Adrenal gland (tissue), 12 donors: ENCODE measurements around the gene ANKRD18B. TPM values are rescaled to one million over a fixed set of nuclear protein-coding genes. Genes with fewer than 3 reads are reported as not detected.
"Not testable (repeated sequence)": the region's sequence is repeated elsewhere in the genome, so short reads cannot be mapped to it uniquely, and the experiment has no call there.

Experiments used
- DNase-seq, 7 donors: peaks; one replicate each; pipeline ENCODE4 v3.0.0-alpha.2; 2019 to 2020
- H3K27ac ChIP-seq, 5 donors: fragments of 200-600 bp; sonication (generic) in 4 of 5; 1 replicate in 3 of 5; 2 replicates in 2 of 5; pipeline versions ENCODE4 v1.5.1 to v1.8.0; 2016 to 2020; ENCODE audit warnings: mild to moderate bottlenecking in 1 of 5
- H3K27me3 ChIP-seq: fragments of 200-600 bp; 2 replicates; pipeline ENCODE4 v1.8.0; 2021
- H3K36me3 ChIP-seq, 2 donors: fragments of 200-600 bp; replicated peaks in 1 of 2; 1 replicate in 1 of 2; 2 replicates in 1 of 2; pipeline versions ENCODE4 v1.5.1 to v1.8.0; 2018 to 2022
- H3K4me1 ChIP-seq, 2 donors: fragments of 200-600 bp; replicated peaks in 1 of 2; 1 replicate in 1 of 2; 2 replicates in 1 of 2; pipeline versions ENCODE4 v1.5.1 to v1.8.0; 2018 to 2021
- H3K4me3 ChIP-seq, 4 donors: fragments of 200-600 bp; sonication (generic) in 3 of 4; one replicate each; pipeline ENCODE4 v1.5.1; 2016 to 2018
- H3K9me3 ChIP-seq, 3 donors: fragments of 200-600 bp; sonication (generic) in 1 of 3; replicated peaks in 1 of 3; 1 replicate in 2 of 3; 2 replicates in 1 of 3; pipeline versions ENCODE4 v1.5.1 to v1.8.0; 2016 to 2021
- POLR2A ChIP-seq, 2 donors: fragments of 450-650 bp; IDR thresholded peaks; one replicate each; pipeline ENCODE4 v1.6.1; 2017; ENCODE audit warnings: antibody characterized with exemption in 2 of 2, mild to moderate bottlenecking in 2 of 2, moderate library complexity in 1 of 2
- WGBS, 4 donors: extraction: QIAGEN DNeasy Blood & Tissue Kit in 2 of 4; methylation state at CpG; one replicate each; pipeline versions ENCODE4 v1.1.5 to v1.1.7; 2013 to 2017; 5-methylcytosine and 5-hydroxymethylcytosine counted together
- intact Hi-C, 2 donors: fragments of 100-400 bp; cut with DNase I; formaldehyde crosslinking; loops; one replicate each; pipeline versions ENCODE4 v1.14.1 to v1.15.0; 2022 to 2023
- polyA plus RNA-seq, 3 donors: library from polyadenylated mRNA; stranded (reverse); fragments of 200-250 nt in 2 of 3; fragments of 350-450 nt in 1 of 3; fragmentation: Illumina TruSeq in 1 of 3; extraction: RNeasy Lipid Tissue Mini Kit (QIAGEN cat#74804) in 1 of 3; gene quantifications; one replicate each; pipeline ENCODE4 v1.2.3, GENCODE V29; 2013 to 2014
- total RNA-seq, 9 donors: library from RNA; depleted of rRNA in 4 of 9; stranded (reverse); fragments of >200 nt in 4 of 9; fragments of 120-200 nt in 1 of 9; fragmentation: NEBNext Ultra II Directional in 1 of 9; extraction: Animal tissue kit (Norgen Biotek cat#: 25700) in 1 of 9; gene quantifications; one replicate each; pipeline versions ENCODE4 v1.1.0 to v1.2.4, GENCODE V29; 2013 to 2023
- TF ChIP-seq, protein P1 (sequence below), 6 experiments: fragments of 450-650 bp in 4 of 6; fragments of 200-600 bp in 2 of 6; sonication (generic) in 1 of 6; IDR thresholded peaks; 1 replicate in 5 of 6; 2 replicates in 1 of 6; pipeline versions ENCODE4 v1.5.1 to v1.8.0; 2016 to 2021; ENCODE audit warnings: antibody characterized with exemption in 6 of 6, mild to moderate bottlenecking in 2 of 6, moderate library complexity in 1 of 6
- donor health status: healthy with polysubstance abuse.
- donor health status: Bipolar disorder and iron deficiency.
- donor health status: DM: yes; HTN: yes; CAD: no.
- donor health status: DM: no; HTN: no; CAD: no.
- donor health status: DM: no; HTN: no; CAD: no.
- donor health status: DM: yes; HTN: yes; CAD: no.

ANKRD18B gene
- total and polyA plus RNA-seq, 12 donors = under 0.01 TPM; not detected in 11

DNA sequence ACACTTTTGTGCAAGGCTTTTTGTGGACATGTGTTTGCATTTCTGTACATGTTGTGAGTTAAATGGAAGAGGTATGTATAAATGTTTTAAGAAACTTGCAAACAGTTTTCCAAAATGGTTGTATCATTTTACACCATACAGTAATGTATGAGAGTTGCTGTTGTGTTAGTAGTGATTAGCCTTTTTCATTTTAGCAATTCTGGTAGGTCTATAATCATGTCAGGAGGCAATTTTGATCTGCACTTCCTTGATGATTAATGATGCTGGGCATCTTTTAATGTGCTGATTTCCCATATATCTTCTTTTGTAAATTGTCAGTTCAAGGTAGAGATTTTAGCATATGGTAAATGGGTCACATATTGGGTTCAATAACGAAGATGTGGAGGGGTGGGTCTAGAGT, 87.3 kb downstream of the ANKRD18B start:
- intact Hi-C loops = no loop called here
- TF ChIP-seq, protein P1, sequence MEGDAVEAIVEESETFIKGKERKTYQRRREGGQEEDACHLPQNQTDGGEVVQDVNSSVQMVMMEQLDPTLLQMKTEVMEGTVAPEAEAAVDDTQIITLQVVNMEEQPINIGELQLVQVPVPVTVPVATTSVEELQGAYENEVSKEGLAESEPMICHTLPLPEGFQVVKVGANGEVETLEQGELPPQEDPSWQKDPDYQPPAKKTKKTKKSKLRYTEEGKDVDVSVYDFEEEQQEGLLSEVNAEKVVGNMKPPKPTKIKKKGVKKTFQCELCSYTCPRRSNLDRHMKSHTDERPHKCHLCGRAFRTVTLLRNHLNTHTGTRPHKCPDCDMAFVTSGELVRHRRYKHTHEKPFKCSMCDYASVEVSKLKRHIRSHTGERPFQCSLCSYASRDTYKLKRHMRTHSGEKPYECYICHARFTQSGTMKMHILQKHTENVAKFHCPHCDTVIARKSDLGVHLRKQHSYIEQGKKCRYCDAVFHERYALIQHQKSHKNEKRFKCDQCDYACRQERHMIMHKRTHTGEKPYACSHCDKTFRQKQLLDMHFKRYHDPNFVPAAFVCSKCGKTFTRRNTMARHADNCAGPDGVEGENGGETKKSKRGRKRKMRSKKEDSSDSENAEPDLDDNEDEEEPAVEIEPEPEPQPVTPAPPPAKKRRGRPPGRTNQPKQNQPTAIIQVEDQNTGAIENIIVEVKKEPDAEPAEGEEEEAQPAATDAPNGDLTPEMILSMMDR (IDR thresholded peaks at IDR 0.05) = no peak
- TF ChIP-seq POLR2A (IDR thresholded peaks at IDR 0.05) = no peak
- Histone ChIP-seq H3K4me3 (no peak overlapping the region), H3K27me3 (no peaks in the 10 kb centered on the region), H3K4me1 (no peaks in the 10 kb centered on the region), H3K36me3 (no peaks in the 10 kb centered on the region), H3K27ac (no peak overlapping the region), H3K9me3 (no peaks in the 10 kb centered on the region)
- no peak for DNase-seq
- 35 to 61% (median 59%) methylated on average over 1 of the region's 1 CpG for WGBS, 4 donors

DNA sequence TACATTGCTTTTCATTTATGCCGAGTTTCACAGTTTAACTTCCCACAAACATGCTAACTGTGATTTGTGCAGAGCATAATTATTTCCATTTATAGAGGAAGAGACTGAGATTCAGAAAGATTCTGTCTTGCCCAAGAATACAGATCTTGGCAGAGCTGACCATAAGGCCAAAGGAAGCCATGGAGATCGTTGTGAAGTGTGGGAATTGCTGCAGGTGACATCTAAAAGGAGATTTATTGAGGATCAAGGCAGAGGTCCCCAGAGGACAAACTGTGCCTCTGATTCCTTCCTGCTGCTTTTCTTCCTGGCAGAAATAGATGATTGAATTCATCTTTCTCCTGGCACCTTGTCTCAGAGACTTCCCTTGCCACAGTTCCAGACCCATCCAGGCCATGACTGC, 88.4 kb downstream of the ANKRD18B start:
- H3K4me1 ChIP-seq, H3K27ac ChIP-seq, intact Hi-C loops, DNase-seq, H3K27me3 ChIP-seq, H3K9me3 ChIP-seq, H3K36me3 ChIP-seq, H3K4me3 ChIP-seq: not testable (repeated sequence)
- 42 to 55% (median 47%) methylated on average over 2 of the region's 2 CpGs for WGBS, 4 donors

DNA sequence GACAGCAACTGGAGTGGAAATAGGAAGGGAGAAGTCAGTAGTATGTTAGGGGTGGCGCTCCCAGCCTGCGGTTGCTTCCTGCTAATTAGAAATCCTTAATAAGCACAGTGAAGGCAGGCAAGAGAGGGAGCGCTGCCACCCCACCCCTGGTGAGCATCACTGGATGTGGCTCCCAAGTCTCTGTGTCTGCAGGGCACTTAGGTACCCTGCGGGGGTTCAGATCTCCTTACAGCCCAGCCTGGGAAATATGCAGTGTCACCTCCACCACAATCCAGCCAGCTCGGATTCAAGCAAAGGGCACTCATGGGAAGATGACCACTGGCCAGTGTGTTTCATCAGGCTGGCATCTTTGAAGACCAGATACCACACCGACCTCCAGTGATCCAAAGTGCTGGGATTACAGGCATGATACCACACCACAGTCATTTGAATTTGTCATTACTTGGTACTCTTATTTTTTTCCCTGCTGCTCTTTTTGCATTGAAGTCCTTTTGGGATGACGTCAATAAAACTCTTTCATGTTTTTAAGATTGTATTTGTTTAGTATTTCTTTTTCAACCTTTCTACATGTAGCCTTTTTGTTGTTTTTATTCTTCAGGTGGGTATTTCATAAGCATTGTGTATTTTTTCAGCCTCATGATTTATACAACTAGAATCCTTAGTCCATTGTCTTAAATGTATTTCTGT, 90.1 kb downstream of the ANKRD18B start:
- 72 to 88% (median 87%) methylated on average over 5 to 7 of the region's 7 CpGs for WGBS, 4 donors

DNA sequence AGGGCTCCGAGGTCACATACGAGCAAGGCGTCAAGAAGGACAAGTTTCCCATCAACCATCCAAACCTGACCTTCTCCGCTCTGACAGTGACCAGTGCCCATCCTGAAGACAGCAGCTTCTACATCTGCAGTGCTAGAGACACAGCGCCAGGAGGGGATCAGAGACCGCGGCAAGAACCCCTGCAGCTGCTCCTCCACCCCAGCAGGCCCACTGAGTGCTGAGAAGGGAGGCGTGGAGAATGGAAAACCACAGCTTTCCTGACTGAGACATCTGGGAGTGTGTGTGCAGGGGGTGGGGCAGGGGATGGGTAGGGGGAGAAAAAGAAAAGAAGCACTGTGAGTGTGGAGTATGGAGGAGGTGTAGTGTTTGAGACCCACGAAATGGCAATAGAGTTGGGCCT, 94.3 kb downstream of the ANKRD18B start:
- H3K4me3 ChIP-seq, H3K4me1 ChIP-seq, H3K27ac ChIP-seq, intact Hi-C loops, H3K9me3 ChIP-seq, DNase-seq, H3K36me3 ChIP-seq: not testable (repeated sequence)
- WGBS, 4 donors = 75 to 86% (median 77%) methylated on average over 5 to 9 of the region's 9 CpGs
- H3K27me3 ChIP-seq = peaks cover 12% of the 10 kb centered on the region

More for the DNA sequence above, 90.1 kb downstream of the ANKRD18B start:
- Histone ChIP-seq H3K4me3 (no peak overlapping the region), H3K27me3 (peaks cover 5% of the 10 kb centered on the region), H3K36me3 (no peaks in the 10 kb centered on the region), H3K27ac (no peak overlapping the region), H3K4me1 (no peaks in the 10 kb centered on the region), H3K9me3 (no peaks in the 10 kb centered on the region)
- intact Hi-C loops = no loop called here
- TF ChIP-seq, protein P1 (IDR thresholded peaks at IDR 0.05) = no peak
- TF ChIP-seq POLR2A (IDR thresholded peaks at IDR 0.05) = no peak
- DNase-seq = no peak

DNA sequence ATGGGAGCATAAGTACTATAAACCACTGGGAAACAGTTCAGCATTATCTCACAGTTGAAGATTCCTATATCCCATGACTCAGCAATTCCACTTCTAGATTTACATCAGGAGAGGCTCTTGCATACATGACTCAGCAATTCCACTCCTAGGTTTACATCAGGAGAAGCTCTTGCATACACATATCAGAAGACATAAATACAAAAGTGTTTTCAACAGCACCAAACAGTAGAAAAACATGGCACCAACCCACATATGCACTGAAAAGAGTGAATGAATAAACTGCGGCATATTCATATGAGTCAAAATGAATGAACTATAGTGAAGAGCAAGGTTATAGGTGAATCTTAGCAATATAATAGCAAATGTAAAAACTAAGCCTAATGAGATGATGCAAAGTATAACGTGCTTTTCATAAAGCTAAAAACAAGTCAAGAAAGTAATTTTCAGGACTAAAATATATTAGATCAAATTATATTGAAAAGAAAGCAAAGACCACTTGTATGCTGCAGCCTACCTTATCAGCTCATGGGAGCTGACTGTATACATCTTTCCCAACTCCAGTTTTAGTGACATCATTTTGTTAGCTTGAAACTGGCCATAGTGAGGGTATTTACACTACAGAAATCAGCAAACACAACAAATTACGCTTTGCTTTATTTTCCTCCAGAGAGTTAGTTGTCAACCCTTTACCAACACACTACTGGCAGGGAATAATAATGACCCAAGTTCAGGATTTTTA, 95.8 kb downstream of the ANKRD18B start:
- Histone ChIP-seq H3K36me3 (no peaks in the 10 kb centered on the region), H3K27me3 (peaks cover 25% of the 10 kb centered on the region), H3K4me3 (no peak overlapping the region), H3K9me3 (no peaks in the 10 kb centered on the region), H3K27ac (no peak overlapping the region), H3K4me1 (no peaks in the 10 kb centered on the region)
- 36 to 77% (median 52%) methylated on average over 3 of the region's 3 CpGs for WGBS, 4 donors
- no peak for TF ChIP-seq POLR2A (IDR thresholded peaks at IDR 0.05)
- TF ChIP-seq, protein P1 (IDR thresholded peaks at IDR 0.05) = no peak
- intact Hi-C loops = no loop called here
- no peak for DNase-seq
